ENCODE measurements around the gene WDR86.

The WDR86 gene

GRCh38 chr7:151426904-151427704 lies 17.3 kb upstream of the WDR86 start:
- H3K4me3 ChIP-seq (ENCODE audit: low read length), result no peak overlapping the region
- no peak for DNase-seq (ENCODE audit: low read depth)
- no peak for TF ChIP-seq CTCF (conservative IDR thresholded peaks at IDR 0.05; ENCODE audit: low read length)

GRCh38 chr7:151426441-151426903 lies 16.6 kb upstream of the WDR86 start:
- no peak overlapping the region for H3K4me3 ChIP-seq (ENCODE audit: low read length)
- TF ChIP-seq CTCF (conservative IDR thresholded peaks at IDR 0.05; ENCODE audit: low read length), result no peak
- peak; percentile 79 for DNase-seq (ENCODE audit: low read depth)

GRCh38 chr7:151425670-151426440 lies 16.0 kb upstream of the WDR86 start:
- no peak overlapping the region for H3K4me3 ChIP-seq (ENCODE audit: low read length)
- DNase-seq (ENCODE audit: low read depth), result peak; percentile 76
- TF ChIP-seq CTCF (conservative IDR thresholded peaks at IDR 0.05; ENCODE audit: low read length), result no peak

- peak; percentile 30 for DNase-seq (ENCODE audit: low read depth)
- no peak for TF ChIP-seq CTCF (conservative IDR thresholded peaks at IDR 0.05; ENCODE audit: low read length)
- H3K4me3 ChIP-seq (ENCODE audit: low read length), result no peak overlapping the region
Measured at GRCh38 chr7:151424799-151425198, 15.0 kb upstream of the WDR86 start.

- no peak overlapping the region for H3K4me3 ChIP-seq (ENCODE audit: low read length)
- DNase-seq (ENCODE audit: low read depth), result peak; percentile 10
- no peak for TF ChIP-seq CTCF (conservative IDR thresholded peaks at IDR 0.05; ENCODE audit: low read length)
Measured at GRCh38 chr7:151423936-151424335, 14.1 kb upstream of the WDR86 start.

GRCh38 chr7:151423226-151423625 lies 13.4 kb upstream of the WDR86 start:
- no peak for DNase-seq (ENCODE audit: low read depth)
- TF ChIP-seq CTCF (conservative IDR thresholded peaks at IDR 0.05; ENCODE audit: low read length), result no peak

More at GRCh38 chr7:151423226-151423625, 13.4 kb upstream of the WDR86 start:
- no peak overlapping the region for H3K4me3 ChIP-seq (ENCODE audit: low read length)

Measured in AG10803 (cell line).